Progenitor cell of endocrine pancreas (in vitro differentiated cells): ENCODE data around the gene PRSS2. TPM values are rescaled to one million over a fixed set of nuclear protein-coding genes. Genes with fewer than 3 reads are reported as not detected.

Experiments used
- DNase-seq: peaks from one replicate; pipeline ENCODE4 v3.0.0; 2021; ENCODE audit warnings: low spot score; ENCODE audit not compliant: unreplicated experiment
- H3K27ac Mint-ChIP-seq: 2 replicates; pipeline ENCODE4 v1.8.0; 2021; ENCODE audit warnings: mild to moderate bottlenecking, moderate library complexity, mixed read lengths
- H3K27me3 Mint-ChIP-seq: 2 replicates; pipeline ENCODE4 v1.8.0; 2021; ENCODE audit warnings: mixed read lengths
- H3K36me3 Mint-ChIP-seq: 2 replicates; pipeline ENCODE4 v1.8.0; 2022; ENCODE audit warnings: mixed read lengths; ENCODE audit not compliant: insufficient read depth
- H3K4me1 Mint-ChIP-seq: 2 replicates; pipeline ENCODE4 v1.8.0; 2021; ENCODE audit warnings: low read depth, mixed read lengths
- H3K4me3 Mint-ChIP-seq: 2 replicates; pipeline ENCODE4 v1.8.0; 2021; ENCODE audit warnings: low read depth, mild to moderate bottlenecking, moderate library complexity, mixed read lengths
- H3K9me3 Mint-ChIP-seq: 2 replicates; pipeline ENCODE4 v1.8.0; 2021; ENCODE audit warnings: low read depth, mixed read lengths
- total RNA-seq: library from RNA; stranded (reverse); gene quantifications from 2 replicates; pipeline ENCODE4 v1.2.1, GENCODE V29; 2021
- TF ChIP-seq, protein P1 (sequence below): fragments of 200-600 bp; sonication (generic); IDR thresholded peaks from one replicate; pipeline ENCODE4 v1.5.0; 2021; ENCODE audit warnings: antibody characterized with exemption, mild to moderate bottlenecking; ENCODE audit not compliant: unreplicated experiment

Gene PRSS2
- total RNA-seq, 1 donor from 2014 or later = 5.3 TPM

DNA sequence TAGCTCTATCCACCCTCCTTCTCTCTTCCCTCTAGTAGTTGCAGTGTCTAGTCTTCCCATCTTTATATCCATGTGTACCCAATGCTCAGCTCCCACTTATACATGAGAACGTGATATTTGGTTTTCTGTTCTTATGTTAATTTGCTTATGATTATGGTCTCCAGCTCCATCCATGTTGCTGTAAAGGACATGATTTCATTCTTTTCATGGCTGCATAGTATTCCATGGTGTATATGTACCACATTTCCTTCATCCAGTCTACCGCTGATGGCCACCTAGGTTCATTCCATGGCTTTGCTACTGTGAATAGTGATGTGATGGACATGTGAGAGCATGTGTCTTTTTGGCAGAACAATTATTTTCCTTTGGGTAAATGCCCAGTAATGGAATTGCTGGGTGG lies 6.5 kb downstream of the PRSS2 start:
- peaks cover 6% of the 10 kb centered on the region for H3K4me1 Mint-ChIP-seq
- TF ChIP-seq, protein P1, sequence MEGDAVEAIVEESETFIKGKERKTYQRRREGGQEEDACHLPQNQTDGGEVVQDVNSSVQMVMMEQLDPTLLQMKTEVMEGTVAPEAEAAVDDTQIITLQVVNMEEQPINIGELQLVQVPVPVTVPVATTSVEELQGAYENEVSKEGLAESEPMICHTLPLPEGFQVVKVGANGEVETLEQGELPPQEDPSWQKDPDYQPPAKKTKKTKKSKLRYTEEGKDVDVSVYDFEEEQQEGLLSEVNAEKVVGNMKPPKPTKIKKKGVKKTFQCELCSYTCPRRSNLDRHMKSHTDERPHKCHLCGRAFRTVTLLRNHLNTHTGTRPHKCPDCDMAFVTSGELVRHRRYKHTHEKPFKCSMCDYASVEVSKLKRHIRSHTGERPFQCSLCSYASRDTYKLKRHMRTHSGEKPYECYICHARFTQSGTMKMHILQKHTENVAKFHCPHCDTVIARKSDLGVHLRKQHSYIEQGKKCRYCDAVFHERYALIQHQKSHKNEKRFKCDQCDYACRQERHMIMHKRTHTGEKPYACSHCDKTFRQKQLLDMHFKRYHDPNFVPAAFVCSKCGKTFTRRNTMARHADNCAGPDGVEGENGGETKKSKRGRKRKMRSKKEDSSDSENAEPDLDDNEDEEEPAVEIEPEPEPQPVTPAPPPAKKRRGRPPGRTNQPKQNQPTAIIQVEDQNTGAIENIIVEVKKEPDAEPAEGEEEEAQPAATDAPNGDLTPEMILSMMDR = no peak
- no peak for DNase-seq
- H3K36me3 Mint-ChIP-seq = no peaks in the 10 kb centered on the region
- H3K27ac Mint-ChIP-seq = no peak overlapping the region
- peaks cover 30% of the 10 kb centered on the region for H3K27me3 Mint-ChIP-seq
- no peak overlapping the region for H3K4me3 Mint-ChIP-seq
- H3K9me3 Mint-ChIP-seq = peaks cover 7% of the 10 kb centered on the region

DNA sequence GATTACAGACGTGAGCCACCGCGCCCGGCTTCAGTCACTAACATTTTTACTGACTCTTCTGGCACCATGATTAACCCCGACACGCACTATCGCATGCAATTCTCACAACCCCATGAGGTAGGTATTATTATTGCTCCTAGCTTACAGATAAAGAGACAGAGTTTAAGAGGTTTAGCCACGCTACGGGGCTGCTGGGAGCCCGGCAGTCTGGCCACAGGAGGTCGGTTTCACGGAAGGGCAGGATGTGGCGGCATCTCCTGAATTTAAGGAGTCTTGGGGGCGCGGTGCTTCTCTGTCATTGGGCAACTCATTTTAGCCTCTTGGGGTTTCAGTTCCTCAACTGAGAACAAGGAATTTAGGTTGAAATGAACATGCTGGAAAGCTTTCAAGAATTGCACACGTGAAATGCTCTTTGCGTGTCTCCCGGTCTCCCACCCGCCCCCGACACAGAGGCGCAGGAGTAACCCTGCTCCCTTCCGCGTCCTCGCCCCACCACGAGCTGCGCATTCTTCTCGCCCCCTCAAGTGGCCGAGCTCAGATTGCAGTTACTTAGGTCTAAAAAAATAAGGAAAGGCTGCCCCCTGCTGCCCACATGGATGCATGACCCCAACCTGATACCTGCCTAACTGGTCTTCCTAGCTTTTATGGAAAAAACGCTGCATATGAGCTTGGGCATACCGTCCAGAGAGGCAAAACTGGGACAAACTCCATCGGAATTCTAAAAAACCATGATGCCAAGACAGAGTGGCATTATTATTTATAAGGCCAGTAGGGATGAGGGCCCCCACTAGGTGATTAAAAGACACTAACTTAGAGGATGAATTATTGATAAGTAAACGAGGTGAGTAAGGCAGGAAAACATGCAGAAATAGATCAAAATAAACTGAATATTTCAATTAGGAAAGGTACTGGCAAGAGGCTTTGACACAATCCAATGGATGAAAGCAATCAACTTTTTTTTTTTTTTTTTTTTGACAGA lies 12.4 kb downstream of the PRSS2 start:
- TF ChIP-seq, protein P1 = peak; percentile 92
- H3K4me1 Mint-ChIP-seq = peaks cover 3% of the 10 kb centered on the region
- H3K36me3 Mint-ChIP-seq = no peaks in the 10 kb centered on the region
- peaks cover 39% of the 10 kb centered on the region for H3K27me3 Mint-ChIP-seq
- DNase-seq = peak; percentile 79
- no peaks in the 10 kb centered on the region for H3K9me3 Mint-ChIP-seq
- H3K27ac Mint-ChIP-seq = peak overlapping the region; percentile 57
- H3K4me3 Mint-ChIP-seq = peak overlapping the region; percentile 69

DNA sequence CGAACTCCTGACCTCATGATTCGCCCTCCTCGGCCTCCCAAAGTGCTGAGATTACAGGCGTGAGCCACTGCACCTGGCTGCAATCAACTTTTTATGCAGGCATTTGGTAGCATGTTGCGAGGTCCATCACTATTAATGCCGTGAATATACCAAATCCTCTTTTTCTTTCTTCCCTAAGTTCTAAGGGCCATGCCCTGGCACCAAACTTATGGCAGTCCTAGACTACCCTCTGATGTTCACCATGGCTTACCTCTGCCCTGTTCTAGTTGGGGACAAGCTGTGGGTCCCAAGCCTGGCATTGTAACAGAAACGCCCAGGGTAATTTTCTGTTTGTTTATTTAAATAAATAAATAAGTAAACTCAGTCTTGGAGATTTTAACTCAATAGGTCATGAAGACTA lies 13.3 kb downstream of the PRSS2 start:
- TF ChIP-seq, protein P1 = no peak
- H3K36me3 Mint-ChIP-seq = no peaks in the 10 kb centered on the region

DNA sequence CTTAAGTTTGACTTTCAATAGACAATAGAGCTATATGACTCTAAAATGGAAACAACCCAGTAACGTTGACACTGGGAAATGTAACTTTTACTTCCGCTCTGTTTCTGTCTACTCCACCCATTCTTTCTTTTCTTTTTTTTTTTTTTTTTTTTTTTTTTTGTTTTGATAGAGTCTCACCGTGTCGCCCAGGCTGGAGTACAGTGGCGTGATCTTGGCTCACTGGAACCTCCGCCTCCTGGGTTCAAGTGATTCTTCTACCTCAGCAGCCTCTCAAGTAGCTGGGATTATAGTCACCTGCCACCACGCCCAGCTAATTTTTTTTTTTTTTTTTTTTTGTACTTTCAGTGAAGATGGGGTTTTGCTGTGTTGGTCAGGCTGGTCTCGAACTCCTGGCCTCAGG lies 13.9 kb downstream of the PRSS2 start:
- Mint-ChIP-seq H3K36me3 (no peaks in the 10 kb centered on the region), H3K27ac (no peak overlapping the region), H3K4me3 (no peak overlapping the region), H3K27me3 (peaks cover 52% of the 10 kb centered on the region), H3K9me3 (no peaks in the 10 kb centered on the region), H3K4me1 (peaks cover 2% of the 10 kb centered on the region)
- no peak for DNase-seq
- TF ChIP-seq, protein P1 = no peak

More for the DNA sequence above, 13.3 kb downstream of the PRSS2 start:
- Mint-ChIP-seq H3K27me3 (peaks cover 47% of the 10 kb centered on the region), H3K9me3 (no peaks in the 10 kb centered on the region), H3K27ac (no peak overlapping the region), H3K4me3 (no peak overlapping the region), H3K4me1 (peaks cover 2% of the 10 kb centered on the region)
- DNase-seq = no peak

DNA sequence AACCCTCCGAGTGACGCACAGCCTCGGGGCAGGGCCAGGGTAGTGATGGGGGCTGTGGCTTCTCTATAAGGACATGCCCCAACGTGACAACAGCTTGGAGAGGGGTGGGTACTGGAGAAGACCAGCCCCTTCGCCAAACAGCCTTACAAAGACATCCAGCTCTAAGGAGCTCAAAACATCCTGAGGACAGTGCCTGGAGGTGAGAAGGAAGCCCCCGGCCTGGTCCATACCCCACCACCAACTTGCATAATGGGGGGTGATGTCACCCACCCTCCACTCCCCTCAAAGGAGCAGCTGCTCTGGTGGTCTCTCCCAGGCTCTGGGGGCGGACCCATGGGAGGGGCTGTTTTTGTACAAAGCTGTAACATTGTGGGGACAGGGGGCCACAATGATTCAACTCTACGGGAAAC lies 15.1 kb downstream of the PRSS2 start:
- H3K4me1 Mint-ChIP-seq = peaks cover 2% of the 10 kb centered on the region
- H3K27me3 Mint-ChIP-seq = peaks cover 53% of the 10 kb centered on the region
- TF ChIP-seq, protein P1 = no peak
- no peaks in the 10 kb centered on the region for H3K9me3 Mint-ChIP-seq
- no peak for DNase-seq
- H3K27ac Mint-ChIP-seq = no peak overlapping the region
- H3K36me3 Mint-ChIP-seq = no peaks in the 10 kb centered on the region
- no peak overlapping the region for H3K4me3 Mint-ChIP-seq
